Measurements from ENCODE around the gene PAGE2B.
"Not testable (repeated sequence)": the region's sequence is repeated elsewhere in the genome, so short reads cannot be mapped to it uniquely, and the experiment has no call there.

Gene PAGE2B

GRCh38 chrX:55074851-55075467 lies at the start of gene PAGE2B:
Gene PAGE2B (plus strand): TSS chrX:55075030. CDS start chrX:55076042, 1,012 bp downstream.
- no peak for DNase-seq

GRCh38 chrX:55026143-55026542 lies 48.7 kb upstream of the PAGE2B start:
- no peak for DNase-seq

GRCh38 chrX:55026840-55027239 lies 48.0 kb upstream of the PAGE2B start:
- DNase-seq = no peak

GRCh38 chrX:55028040-55028439 lies 46.8 kb upstream of the PAGE2B start:
- no peak for DNase-seq

- DNase-seq = no peak
Observed at GRCh38 chrX:55028611-55029010, 46.2 kb upstream of the PAGE2B start.

GRCh38 chrX:55029291-55029690 lies 45.5 kb upstream of the PAGE2B start:
- DNase-seq = no peak

- no peak for DNase-seq
Observed at GRCh38 chrX:55030271-55031205, 44.3 kb upstream of the PAGE2B start, which contains the start of gene ALAS2. Gene ALAS2 (minus strand): TSS chrX:55030977. CDS start chrX:55026000, 4,977 bp downstream.

GRCh38 chrX:55033429-55033828 lies 41.4 kb upstream of the PAGE2B start:
- no peak for DNase-seq

- no peak for DNase-seq
Observed at GRCh38 chrX:55039471-55039870, 35.4 kb upstream of the PAGE2B start.

- no peak for DNase-seq
Observed at GRCh38 chrX:55041514-55041913, 33.3 kb upstream of the PAGE2B start.

- DNase-seq = not testable (repeated sequence)
Observed at GRCh38 chrX:55050599-55050998, 24.2 kb upstream of the PAGE2B start.

- no peak for DNase-seq
Observed at GRCh38 chrX:55056820-55057674, 17.8 kb upstream of the PAGE2B start.

- DNase-seq = no peak
Observed at GRCh38 chrX:55057675-55058249, 17.1 kb upstream of the PAGE2B start.

- not testable (repeated sequence) for DNase-seq
Observed at GRCh38 chrX:55067180-55067579, 7.7 kb upstream of the PAGE2B start.

GRCh38 chrX:55072286-55072685 lies 2.5 kb upstream of the PAGE2B start:
- DNase-seq = no peak

- no peak for DNase-seq
Observed at GRCh38 chrX:55088795-55089489, 14.1 kb downstream of the PAGE2B start, which contains the start of gene PAGE2. Gene PAGE2 (plus strand): TSS chrX:55089018. CDS start chrX:55090021, 1,003 bp downstream.

GRCh38 chrX:55098691-55099090 lies 23.9 kb downstream of the PAGE2B start:
- DNase-seq = no peak

- DNase-seq = no peak
Observed at GRCh38 chrX:55099162-55099561, 24.3 kb downstream of the PAGE2B start.

- DNase-seq = no peak
Observed at GRCh38 chrX:55102754-55103153, 27.9 kb downstream of the PAGE2B start.

- DNase-seq = no peak
Observed at GRCh38 chrX:55107262-55107661, 32.4 kb downstream of the PAGE2B start.

GRCh38 chrX:55107911-55108310 lies 33.1 kb downstream of the PAGE2B start:
- no peak for DNase-seq

GRCh38 chrX:55109306-55109705 lies 34.5 kb downstream of the PAGE2B start:
- DNase-seq = no peak

Data from NCI-H1436 treated with DMSO at 0.1 percent for 48 hours (cell line).